MCF 10A (cell line): ENCODE results near the gene INPP5E. TPM values are rescaled to one million over a fixed set of nuclear protein-coding genes. Genes with fewer than 3 reads are reported as not detected.

Experiments used
- BruUV-seq: library from RNA; stranded (reverse); fragments of 400-500 nt; replicated peaks from 2 replicates; lab custom pipeline; 2021; lab: Mats Ljungman, UMichigan
- CTCF ChIA-PET: fragments of 300-600 bp; sonication (Branson Sonifier 250); formaldehyde crosslinking; extraction: SDS; loops from one replicate; lab custom pipeline; 2021; ENCODE audit warnings: antibody characterized with exemption, inconsistent platforms; lab: Yijun Ruan, JAX
- POLR2A ChIA-PET: fragments of 300-600, 350-650 bp; sonication (Branson Sonifier 250); formaldehyde crosslinking; extraction: SDS; loops from one replicate; lab custom pipeline; 2020; ENCODE audit warnings: antibody characterized with exemption, inconsistent platforms; lab: Yijun Ruan, JAX
- DNase-seq: peaks from one replicate; pipeline ENCODE4 v3.0.0-alpha.2; 2018; ENCODE audit not compliant: unreplicated experiment
- H3K27ac Mint-ChIP-seq: one replicate; pipeline ENCODE4 v1.8.0; 2022; ENCODE audit warnings: mild to moderate bottlenecking, low read depth, mixed read lengths; ENCODE audit not compliant: unreplicated experiment
- H3K27me3 Mint-ChIP-seq: one replicate; pipeline ENCODE4 v1.8.0; 2022; ENCODE audit warnings: mixed read lengths; ENCODE audit not compliant: insufficient read depth, unreplicated experiment
- H3K36me3 Mint-ChIP-seq: one replicate; pipeline ENCODE4 v1.8.0; 2022; ENCODE audit warnings: mild to moderate bottlenecking, moderate library complexity, mixed read lengths; ENCODE audit not compliant: insufficient read depth, unreplicated experiment
- H3K4me1 Mint-ChIP-seq: one replicate; pipeline ENCODE4 v1.8.0; 2022; ENCODE audit warnings: mixed read lengths; ENCODE audit not compliant: insufficient read depth, unreplicated experiment
- H3K4me3 Mint-ChIP-seq: one replicate; pipeline ENCODE4 v1.8.0; 2022; ENCODE audit warnings: mild to moderate bottlenecking, moderate library complexity, mixed read lengths; ENCODE audit not compliant: unreplicated experiment
- H3K9me3 Mint-ChIP-seq: one replicate; pipeline ENCODE4 v1.8.0; 2022; ENCODE audit warnings: mixed read lengths; ENCODE audit not compliant: unreplicated experiment
- intact Hi-C: fragments of 100-400 bp; cut with micrococcal nuclease; formaldehyde crosslinking; loops from 2 replicates; pipeline ENCODE4 v1.14.1; 2022
- total RNA-seq: library from RNA; stranded (reverse); gene quantifications from 2 replicates; pipeline ENCODE4 v1.2.3, GENCODE V29; 2022
- TF ChIP-seq, protein P1 (sequence below): fragments of 200-600 bp; IDR thresholded peaks from one replicate; pipeline ENCODE4 v1.8.0; 2022; ENCODE audit warnings: antibody characterized with exemption, mild to moderate bottlenecking; ENCODE audit not compliant: unreplicated experiment

The INPP5E gene
- total RNA-seq, 1 experiment from 2014 or later: 16.3 TPM

DNA sequence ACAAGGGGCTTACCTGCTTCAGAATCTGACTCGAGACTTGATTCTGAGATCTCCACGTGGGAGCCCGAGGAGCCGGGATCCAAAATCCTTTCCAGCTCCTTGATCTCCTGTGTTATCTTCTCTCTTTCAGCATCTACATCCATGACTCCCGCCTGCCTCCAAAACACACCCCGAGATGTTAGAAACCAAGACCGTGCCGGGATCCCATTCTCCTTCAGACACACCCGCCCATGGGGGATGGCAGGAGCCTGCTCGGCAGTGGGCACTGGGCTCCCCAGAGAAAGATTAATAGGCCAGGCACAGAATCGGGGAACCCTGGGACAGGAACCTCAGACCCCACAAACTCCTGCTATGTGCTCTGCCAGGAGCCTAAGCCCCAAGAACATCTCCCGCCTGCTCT, 41.4 kb downstream of the INPP5E start:
- H3K36me3 Mint-ChIP-seq: peaks cover 51% of the 10 kb centered on the region
- H3K27ac Mint-ChIP-seq: no peak overlapping the region
- CTCF ChIA-PET: interaction anchor here (0.5 kb wide), 1 partner anchor 483 kb away, joined by 3 read pairs; no protein-coding TSS in a partner anchor
- intact Hi-C loops: no loop called here
- peak overlapping the region; percentile 81 for H3K4me3 Mint-ChIP-seq
- BruUV-seq: no TSS peak
- POLR2A ChIA-PET: interaction anchor here (0.7 to 5.5 kb wide), 4 partner anchors 12 to 35 kb away, joined by 3 to 37 read pairs (median 9); partner anchors contain the start of genes DNLZ, ENTR1 and PMPCA
- DNase-seq: no peak
- no peaks in the 10 kb centered on the region for H3K27me3 Mint-ChIP-seq
- H3K9me3 Mint-ChIP-seq: no peaks in the 10 kb centered on the region
- TF ChIP-seq, protein P1, sequence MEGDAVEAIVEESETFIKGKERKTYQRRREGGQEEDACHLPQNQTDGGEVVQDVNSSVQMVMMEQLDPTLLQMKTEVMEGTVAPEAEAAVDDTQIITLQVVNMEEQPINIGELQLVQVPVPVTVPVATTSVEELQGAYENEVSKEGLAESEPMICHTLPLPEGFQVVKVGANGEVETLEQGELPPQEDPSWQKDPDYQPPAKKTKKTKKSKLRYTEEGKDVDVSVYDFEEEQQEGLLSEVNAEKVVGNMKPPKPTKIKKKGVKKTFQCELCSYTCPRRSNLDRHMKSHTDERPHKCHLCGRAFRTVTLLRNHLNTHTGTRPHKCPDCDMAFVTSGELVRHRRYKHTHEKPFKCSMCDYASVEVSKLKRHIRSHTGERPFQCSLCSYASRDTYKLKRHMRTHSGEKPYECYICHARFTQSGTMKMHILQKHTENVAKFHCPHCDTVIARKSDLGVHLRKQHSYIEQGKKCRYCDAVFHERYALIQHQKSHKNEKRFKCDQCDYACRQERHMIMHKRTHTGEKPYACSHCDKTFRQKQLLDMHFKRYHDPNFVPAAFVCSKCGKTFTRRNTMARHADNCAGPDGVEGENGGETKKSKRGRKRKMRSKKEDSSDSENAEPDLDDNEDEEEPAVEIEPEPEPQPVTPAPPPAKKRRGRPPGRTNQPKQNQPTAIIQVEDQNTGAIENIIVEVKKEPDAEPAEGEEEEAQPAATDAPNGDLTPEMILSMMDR: no peak
- no peaks in the 10 kb centered on the region for H3K4me1 Mint-ChIP-seq

DNA sequence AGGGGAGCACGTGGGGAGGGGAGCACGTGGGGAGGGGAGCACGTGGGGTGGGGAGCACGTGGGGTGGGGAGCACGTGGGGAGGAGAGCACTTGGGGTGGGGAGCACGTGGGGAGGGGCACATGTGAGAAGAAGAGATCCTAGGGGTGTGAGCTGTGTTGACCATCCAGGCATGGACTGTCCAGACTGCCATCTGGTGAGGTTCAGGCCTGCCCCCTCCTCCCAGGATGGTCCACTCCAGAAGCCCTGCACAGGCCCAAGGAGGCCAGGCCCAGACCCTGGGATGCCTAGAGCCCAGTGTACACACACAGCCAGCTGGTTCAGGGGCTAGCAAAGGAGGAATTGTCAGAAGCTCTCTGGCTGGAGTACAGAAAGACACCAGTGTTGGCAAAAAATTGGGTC, 42.0 kb downstream of the INPP5E start:
- Mint-ChIP-seq H3K27ac (no peak overlapping the region), H3K9me3 (no peaks in the 10 kb centered on the region), H3K27me3 (no peaks in the 10 kb centered on the region), H3K4me1 (no peaks in the 10 kb centered on the region), H3K36me3 (peaks cover 50% of the 10 kb centered on the region), H3K4me3 (no peak overlapping the region)
- BruUV-seq: no TSS peak
- ChIA-PET POLR2A (interaction anchor here (3.5 to 5.5 kb wide), 2 partner anchors 13 to 34 kb away, joined by 15 to 37 read pairs; partner anchors contain the start of genes DNLZ, ENTR1 and PMPCA), CTCF (interaction anchor here (0.5 to 0.6 kb wide), 2 partner anchors 89 to 484 kb away, joined by 3 read pairs; no protein-coding TSS in a partner anchor)
- TF ChIP-seq, protein P1: no peak
- intact Hi-C loops: no loop called here
- no peak for DNase-seq

DNA sequence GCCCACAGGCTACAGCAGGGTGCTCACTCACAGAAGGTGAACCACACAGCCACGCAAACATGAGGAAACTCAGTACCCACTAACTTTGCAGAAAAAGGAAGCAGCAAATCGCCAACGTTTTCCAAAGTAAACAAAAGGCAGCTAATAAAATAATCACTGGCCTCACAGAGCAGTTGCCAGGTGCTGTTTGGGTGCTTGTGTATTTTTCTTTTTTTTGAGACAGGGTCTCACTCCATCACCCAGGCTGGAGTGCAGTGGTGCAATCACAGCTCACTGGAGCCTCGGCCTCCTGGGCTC, 43.5 kb downstream of the INPP5E start:
- no TSS peak for BruUV-seq
- no peak overlapping the region for H3K27ac Mint-ChIP-seq
- intact Hi-C loops: no loop called here
- no peak for DNase-seq
- peaks cover 52% of the 10 kb centered on the region for H3K36me3 Mint-ChIP-seq
- no peaks in the 10 kb centered on the region for H3K27me3 Mint-ChIP-seq
- no peaks in the 10 kb centered on the region for H3K4me1 Mint-ChIP-seq
- H3K4me3 Mint-ChIP-seq: no peak overlapping the region
- ChIA-PET CTCF (interaction anchor here (0.6 to 1.9 kb wide), 3 partner anchors 13 to 141 kb away, joined by 3 to 7 read pairs (median 3); partner anchors contain the start of gene DNLZ), POLR2A (interaction anchor here (5.5 kb wide), 1 partner anchor 14 kb away, joined by 37 read pairs; the partner anchor contains the start of genes ENTR1 and PMPCA)
- TF ChIP-seq, protein P1: no peak
- H3K9me3 Mint-ChIP-seq: no peaks in the 10 kb centered on the region

DNA sequence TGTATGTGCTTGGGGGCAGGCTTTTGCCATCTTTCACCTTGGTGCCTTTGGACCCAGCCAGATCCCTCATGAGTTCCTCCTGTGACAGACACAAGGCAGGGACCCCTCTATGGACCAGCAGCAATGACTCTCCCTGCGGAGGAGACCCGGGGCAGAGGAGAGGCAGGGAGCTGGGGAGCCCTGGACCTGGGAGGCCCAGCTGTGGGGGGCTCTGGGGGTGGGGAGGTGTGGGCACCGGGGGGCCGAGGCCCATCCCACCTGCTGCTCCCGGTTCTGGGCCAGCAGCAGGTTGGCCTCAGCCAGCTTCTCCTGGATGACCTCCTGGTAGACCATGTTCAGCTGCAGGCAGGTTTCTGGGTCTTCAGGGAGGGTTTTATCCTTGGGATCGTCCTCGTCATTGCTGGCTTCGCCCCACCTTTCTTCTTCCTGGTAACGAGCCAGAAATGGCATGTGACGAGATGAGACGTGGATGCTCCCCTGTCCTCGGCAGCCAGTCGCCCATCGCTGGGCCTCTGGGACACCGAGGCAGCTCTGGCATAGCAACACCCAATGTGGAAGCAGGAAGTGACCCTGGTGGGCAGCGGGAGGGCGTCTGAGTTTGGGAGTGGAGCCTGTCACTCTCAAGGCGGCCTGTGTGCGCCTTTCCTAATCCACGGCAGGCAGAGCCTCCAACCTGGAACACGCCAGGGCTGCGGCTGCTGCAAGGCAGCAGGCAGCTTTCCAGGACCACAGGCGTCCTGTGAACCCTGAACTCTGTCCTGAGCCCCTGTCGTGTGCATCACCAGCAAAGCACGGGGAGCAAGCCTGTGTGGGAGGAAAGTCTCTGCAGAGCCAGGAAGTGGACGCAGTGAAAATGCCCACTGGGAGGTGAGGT, 44.1 kb downstream of the INPP5E start:
- Mint-ChIP-seq H3K27me3 (no peaks in the 10 kb centered on the region), H3K27ac (no peak overlapping the region), H3K4me1 (no peaks in the 10 kb centered on the region), H3K4me3 (no peak overlapping the region), H3K36me3 (peaks cover 57% of the 10 kb centered on the region), H3K9me3 (no peaks in the 10 kb centered on the region)
- intact Hi-C loops: no loop called here
- ChIA-PET POLR2A (no interaction called here), CTCF (interaction anchor here (0.6 to 1.9 kb wide), 4 partner anchors 14 to 362 kb away, joined by 3 to 7 read pairs (median 3); partner anchors contain the start of genes DNLZ and LCN8)
- TF ChIP-seq, protein P1: no peak
- no peak for DNase-seq
- BruUV-seq: no TSS peak
